ENCODE data around the gene CNMD. TPM values are rescaled to one million over a fixed set of nuclear protein-coding genes. Genes with fewer than 3 reads are reported as not detected.
"Not testable (repeated sequence)": the region's sequence is repeated elsewhere in the genome, so short reads cannot be mapped to it uniquely, and the experiment has no call there.

CNMD gene
- total RNA-seq, 6 experiments from 2014 or later = not detected

DNA sequence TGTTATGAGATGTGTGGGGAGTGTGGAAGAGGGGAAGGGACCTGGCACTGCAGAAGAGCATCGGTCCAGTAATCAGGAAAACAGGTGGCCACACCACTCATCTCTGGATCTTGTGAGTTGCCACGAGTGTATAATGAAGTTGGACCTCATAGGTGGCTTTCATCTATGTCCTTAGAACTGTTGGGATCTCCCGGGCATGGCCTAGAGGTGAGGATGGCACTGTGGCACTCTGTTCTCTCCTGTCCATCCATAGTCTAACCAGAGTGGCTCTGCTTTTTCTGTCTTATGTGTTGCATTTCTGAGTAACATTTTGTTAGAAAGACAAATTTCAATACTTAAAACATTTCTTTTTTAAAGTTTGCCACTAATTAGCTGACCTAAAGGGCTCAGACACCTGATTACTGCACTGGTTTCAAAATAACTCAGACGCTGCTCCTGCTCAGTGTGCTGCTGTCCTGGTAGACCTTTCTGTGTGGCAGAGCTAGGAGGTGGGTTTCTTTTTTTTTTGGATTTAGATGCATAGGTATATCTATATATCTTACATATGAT, 5.5 kb downstream of the CNMD start:
- H3K4me1 ChIP-seq = peaks cover 0 to 7% (median 0%) of the 10 kb centered on the region in 4 donors

GRCh38 chr13:52726258-52726657, 13.4 kb downstream of the CNMD start:
- DNase-seq (no peak), ATAC-seq (no peak)
- Histone ChIP-seq H3K27ac (no peak overlapping the region), H3K36me3 (no peaks in the 10 kb centered on the region), H3K4me3 (no peak overlapping the region), H3K9me3 (no peaks in the 10 kb centered on the region), H3K27me3 (no peaks in the 10 kb centered on the region), H3K4me1 (no peaks in the 10 kb centered on the region)
- no CpG with 5 or more reads among the region's 2 CpGs for WGBS (ENCODE audit: insufficient coverage, low coverage, low lambda C conversion rate, missing lambda C conversion rate)
- intact Hi-C loops (cut with DNase I) = no loop called here
- TF ChIP-seq, protein P1, sequence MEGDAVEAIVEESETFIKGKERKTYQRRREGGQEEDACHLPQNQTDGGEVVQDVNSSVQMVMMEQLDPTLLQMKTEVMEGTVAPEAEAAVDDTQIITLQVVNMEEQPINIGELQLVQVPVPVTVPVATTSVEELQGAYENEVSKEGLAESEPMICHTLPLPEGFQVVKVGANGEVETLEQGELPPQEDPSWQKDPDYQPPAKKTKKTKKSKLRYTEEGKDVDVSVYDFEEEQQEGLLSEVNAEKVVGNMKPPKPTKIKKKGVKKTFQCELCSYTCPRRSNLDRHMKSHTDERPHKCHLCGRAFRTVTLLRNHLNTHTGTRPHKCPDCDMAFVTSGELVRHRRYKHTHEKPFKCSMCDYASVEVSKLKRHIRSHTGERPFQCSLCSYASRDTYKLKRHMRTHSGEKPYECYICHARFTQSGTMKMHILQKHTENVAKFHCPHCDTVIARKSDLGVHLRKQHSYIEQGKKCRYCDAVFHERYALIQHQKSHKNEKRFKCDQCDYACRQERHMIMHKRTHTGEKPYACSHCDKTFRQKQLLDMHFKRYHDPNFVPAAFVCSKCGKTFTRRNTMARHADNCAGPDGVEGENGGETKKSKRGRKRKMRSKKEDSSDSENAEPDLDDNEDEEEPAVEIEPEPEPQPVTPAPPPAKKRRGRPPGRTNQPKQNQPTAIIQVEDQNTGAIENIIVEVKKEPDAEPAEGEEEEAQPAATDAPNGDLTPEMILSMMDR (IDR thresholded peaks at IDR 0.05) = no peak
- no peak for TF ChIP-seq POLR2A (IDR thresholded peaks at IDR 0.05)

More for the DNA sequence above, 5.5 kb downstream of the CNMD start:
- no peak overlapping the region for H3K4me3 ChIP-seq
- no peaks in the 10 kb centered on the region for H3K36me3 ChIP-seq
- DNase-seq = no peak
- 68% methylated on average over 1 of the region's 4 CpGs for WGBS (ENCODE audit: insufficient coverage, low coverage, low lambda C conversion rate, missing lambda C conversion rate)
- intact Hi-C loops (cut with DNase I) = no loop called here
- H3K9me3 ChIP-seq = no peaks in the 10 kb centered on the region
- H3K27ac ChIP-seq = no peak overlapping the region
- no peak for ATAC-seq
- no peak for TF ChIP-seq POLR2A (IDR thresholded peaks at IDR 0.05)
- TF ChIP-seq, protein P1 (IDR thresholded peaks at IDR 0.05) = no peak
- peaks cover 0 to 7% of the 10 kb centered on the region in 2 donors for H3K27me3 ChIP-seq

DNA sequence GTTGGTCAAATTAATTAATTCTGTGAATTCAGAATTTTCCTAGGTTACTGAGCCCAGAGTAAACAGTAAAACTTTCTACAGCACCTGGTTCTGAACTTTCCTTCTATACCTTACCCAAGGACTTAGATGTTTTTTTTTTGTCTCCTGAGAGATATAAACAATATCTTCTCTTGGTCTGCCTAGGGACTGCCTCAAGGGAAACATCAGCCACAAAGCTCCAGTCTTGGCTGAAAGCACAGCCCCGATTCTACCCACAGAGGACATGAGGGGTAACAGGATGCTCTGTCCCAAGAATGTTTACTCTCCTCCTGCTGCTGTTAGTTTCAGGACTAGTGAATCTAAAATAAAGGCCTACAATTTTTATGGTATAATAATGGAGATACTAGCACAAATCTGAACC, 14.3 kb downstream of the CNMD start:
- Histone ChIP-seq H3K9me3 (no peaks in the 10 kb centered on the region), H3K27ac (no peak overlapping the region), H3K27me3 (no peaks in the 10 kb centered on the region), H3K4me1 (no peaks in the 10 kb centered on the region), H3K4me3 (no peak overlapping the region), H3K36me3 (no peaks in the 10 kb centered on the region)
- no peak for DNase-seq
- no peak for ATAC-seq
- intact Hi-C loops (cut with DNase I) = no loop called here
- TF ChIP-seq POLR2A (IDR thresholded peaks at IDR 0.05) = no peak
- TF ChIP-seq, protein P1 (IDR thresholded peaks at IDR 0.05) = no peak
- WGBS (ENCODE audit: insufficient coverage, low coverage, low lambda C conversion rate, missing lambda C conversion rate) = 71% methylated on average over 1 of the region's 1 CpG

DNA sequence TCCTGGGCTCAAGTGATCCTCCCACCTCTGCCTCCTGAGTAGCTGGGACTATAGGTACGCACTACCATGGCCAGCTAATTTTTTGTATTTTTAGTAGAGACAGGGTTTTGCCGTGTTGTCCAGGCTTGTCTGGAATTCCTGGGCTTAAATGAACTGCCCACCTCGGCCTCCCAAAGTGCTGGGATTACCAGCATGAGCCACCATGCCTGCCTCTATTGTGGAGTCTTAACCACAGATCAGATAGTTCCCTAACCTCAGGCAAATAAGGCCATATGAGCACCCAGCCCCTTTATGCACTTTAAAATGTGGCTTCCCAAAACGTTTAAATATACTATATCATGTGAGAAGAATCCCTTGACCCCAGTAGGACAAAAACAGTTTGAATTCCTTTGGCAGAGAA, 16.4 kb downstream of the CNMD start:
- H3K9me3 ChIP-seq = no peaks in the 10 kb centered on the region
- H3K36me3 ChIP-seq = no peaks in the 10 kb centered on the region
- ATAC-seq = no peak
- no peaks in the 10 kb centered on the region for H3K27me3 ChIP-seq
- TF ChIP-seq, protein P1 (IDR thresholded peaks at IDR 0.05) = no peak
- TF ChIP-seq POLR2A (IDR thresholded peaks at IDR 0.05) = no peak
- H3K4me3 ChIP-seq = no peak overlapping the region
- WGBS (ENCODE audit: insufficient coverage, low coverage, low lambda C conversion rate, missing lambda C conversion rate) = 58% methylated on average over 4 of the region's 4 CpGs
- DNase-seq = no peak
- intact Hi-C loops (cut with DNase I) = no loop called here
- no peaks in the 10 kb centered on the region for H3K4me1 ChIP-seq
- no peak overlapping the region for H3K27ac ChIP-seq

GRCh38 chr13:52721356-52721755, 18.3 kb downstream of the CNMD start:
- ATAC-seq; DNase-seq; H3K27me3 ChIP-seq; H3K27ac ChIP-seq; intact Hi-C loops (cut with DNase I); H3K9me3 ChIP-seq; H3K4me3 ChIP-seq; H3K36me3 ChIP-seq; H3K4me1 ChIP-seq: not testable (repeated sequence)
- WGBS (ENCODE audit: insufficient coverage, low coverage, low lambda C conversion rate, missing lambda C conversion rate) = 90% methylated on average over 1 of the region's 2 CpGs

DNA sequence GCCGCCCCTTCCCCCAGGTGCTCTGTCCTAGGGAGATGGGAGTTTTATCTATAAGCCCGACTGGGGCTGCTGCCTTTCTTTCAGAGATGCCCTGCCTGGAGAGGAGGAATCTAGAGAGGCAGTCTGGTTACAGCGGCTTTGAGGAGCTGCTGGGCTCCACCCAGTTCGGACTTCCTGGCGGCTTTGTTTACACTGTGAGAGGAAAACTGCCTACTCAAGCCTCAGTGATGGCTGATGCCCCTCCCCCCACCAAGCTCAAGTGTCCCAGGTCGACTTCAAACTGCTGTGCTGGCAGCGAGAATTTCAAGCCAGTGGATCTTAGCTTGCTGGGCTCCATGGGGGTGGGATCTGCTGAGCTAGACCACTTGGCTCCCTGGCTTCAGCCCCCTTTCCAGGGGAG, 18.7 kb downstream of the CNMD start:
- H3K27me3 ChIP-seq; H3K36me3 ChIP-seq; DNase-seq; H3K4me1 ChIP-seq; intact Hi-C loops (cut with DNase I); ATAC-seq; H3K4me3 ChIP-seq; H3K27ac ChIP-seq; H3K9me3 ChIP-seq: not testable (repeated sequence)
- WGBS (ENCODE audit: insufficient coverage, low coverage, low lambda C conversion rate, missing lambda C conversion rate) = no CpG with 5 or more reads among the region's 7 CpGs

Data from right lobe of liver (tissue), 6 donors.